ENCODE measurements around the gene FAM180A. TPM values are rescaled to one million over a fixed set of nuclear protein-coding genes. Genes with fewer than 3 reads are reported as not detected.

Gene FAM180A
- polyA plus RNA-seq, 1 experiment, result 5.5 TPM

GRCh38 chr7:135769005-135769802 lies 20.6 kb upstream of the FAM180A start:
- Histone ChIP-seq H3K27me3 (ENCODE audit: control insufficient read depth, insufficient read depth, low read length) (peaks cover 7% of the 10 kb centered on the region), H3K4me3 (ENCODE audit: low read depth, low read length) (no peak overlapping the region), H3K9me3 (ENCODE audit: control insufficient read depth, insufficient read depth, low read length) (no peaks in the 10 kb centered on the region), H3K27ac (ENCODE audit: low read depth, low read length) (peak overlapping the region; percentile 11)
- CTCF ChIA-PET, result interaction anchor here (1.1 kb wide), 1 partner anchor 32 kb away, joined by 3 read pairs; no protein-coding TSS in a partner anchor
- no peak for TF ChIP-seq CTCF (IDR thresholded peaks at IDR 0.05; ENCODE audit: low read depth, low read length)
- DNase-seq (ENCODE audit: low read depth, low spot score), result no peak
- POLR2A ChIA-PET, result no interaction called here

GRCh38 chr7:135768467-135768866 lies 19.9 kb upstream of the FAM180A start:
- Histone ChIP-seq H3K9me3 (ENCODE audit: control insufficient read depth, insufficient read depth, low read length) (no peaks in the 10 kb centered on the region), H3K4me3 (ENCODE audit: low read depth, low read length) (no peak overlapping the region), H3K27ac (ENCODE audit: low read depth, low read length) (no peak overlapping the region), H3K27me3 (ENCODE audit: control insufficient read depth, insufficient read depth, low read length) (peaks cover 7% of the 10 kb centered on the region)
- ChIA-PET CTCF (no interaction called here), POLR2A (no interaction called here)
- no peak for TF ChIP-seq CTCF (IDR thresholded peaks at IDR 0.05; ENCODE audit: low read depth, low read length)
- no peak for DNase-seq (ENCODE audit: low read depth, low spot score)

- CTCF ChIA-PET, result no interaction called here
- POLR2A ChIA-PET, result no interaction called here
- no peak for DNase-seq (ENCODE audit: low read depth, low spot score)
These were observed 19.5 kb upstream of the FAM180A start for GRCh38 chr7:135768064-135768463.

GRCh38 chr7:135763261-135763660 lies 14.6 kb upstream of the FAM180A start:
- H3K9me3 ChIP-seq (ENCODE audit: control insufficient read depth, insufficient read depth, low read length), result no peaks in the 10 kb centered on the region
- no peak for TF ChIP-seq CTCF (IDR thresholded peaks at IDR 0.05; ENCODE audit: low read depth, low read length)
- H3K4me3 ChIP-seq (ENCODE audit: low read depth, low read length), result no peak overlapping the region
- DNase-seq (ENCODE audit: low read depth, low spot score), result no peak
- CTCF ChIA-PET, result no interaction called here
- POLR2A ChIA-PET, result no interaction called here
- H3K27me3 ChIP-seq (ENCODE audit: control insufficient read depth, insufficient read depth, low read length), result peaks cover 7% of the 10 kb centered on the region
- no peak overlapping the region for H3K27ac ChIP-seq (ENCODE audit: low read depth, low read length)

More at GRCh38 chr7:135768064-135768463, 19.5 kb upstream of the FAM180A start:
- H3K27ac ChIP-seq (ENCODE audit: low read depth, low read length), result no peak overlapping the region
- H3K27me3 ChIP-seq (ENCODE audit: control insufficient read depth, insufficient read depth, low read length), result peaks cover 7% of the 10 kb centered on the region
- TF ChIP-seq CTCF (IDR thresholded peaks at IDR 0.05; ENCODE audit: low read depth, low read length), result no peak
- H3K4me3 ChIP-seq (ENCODE audit: low read depth, low read length), result no peak overlapping the region
- no peaks in the 10 kb centered on the region for H3K9me3 ChIP-seq (ENCODE audit: control insufficient read depth, insufficient read depth, low read length)

- ChIA-PET POLR2A (interaction anchor here (1.0 kb wide), 1 partner anchor 17 kb away, joined by 3 read pairs; no protein-coding TSS in a partner anchor), CTCF (no interaction called here)
- H3K9me3 ChIP-seq (ENCODE audit: control insufficient read depth, insufficient read depth, low read length), result 0 out of 2 replicates have a peak, but pooled peaks cover 3% of the 10 kb centered on the region
- H3K27me3 ChIP-seq (ENCODE audit: control insufficient read depth, insufficient read depth, low read length), result peaks cover under 1% of the 10 kb centered on the region
- peak overlapping the region; percentile 31 for H3K27ac ChIP-seq (ENCODE audit: low read depth, low read length)
- no peak for DNase-seq (ENCODE audit: low read depth, low spot score)
- no peak overlapping the region for H3K4me3 ChIP-seq (ENCODE audit: low read depth, low read length)
- TF ChIP-seq CTCF (IDR thresholded peaks at IDR 0.05; ENCODE audit: low read depth, low read length), result no peak
These were observed 13.3 kb upstream of the FAM180A start for GRCh38 chr7:135761751-135762488.
